ENCODE data around the gene CLSTN1. TPM values are rescaled to one million over a fixed set of nuclear protein-coding genes. Genes with fewer than 3 reads are reported as not detected.
A peak's percentile ranks its signal among the peaks of the same experiment; 100 is the strongest.

CLSTN1 gene
- total RNA-seq, 1 experiment from 2014 or later, result 100 TPM

DNA sequence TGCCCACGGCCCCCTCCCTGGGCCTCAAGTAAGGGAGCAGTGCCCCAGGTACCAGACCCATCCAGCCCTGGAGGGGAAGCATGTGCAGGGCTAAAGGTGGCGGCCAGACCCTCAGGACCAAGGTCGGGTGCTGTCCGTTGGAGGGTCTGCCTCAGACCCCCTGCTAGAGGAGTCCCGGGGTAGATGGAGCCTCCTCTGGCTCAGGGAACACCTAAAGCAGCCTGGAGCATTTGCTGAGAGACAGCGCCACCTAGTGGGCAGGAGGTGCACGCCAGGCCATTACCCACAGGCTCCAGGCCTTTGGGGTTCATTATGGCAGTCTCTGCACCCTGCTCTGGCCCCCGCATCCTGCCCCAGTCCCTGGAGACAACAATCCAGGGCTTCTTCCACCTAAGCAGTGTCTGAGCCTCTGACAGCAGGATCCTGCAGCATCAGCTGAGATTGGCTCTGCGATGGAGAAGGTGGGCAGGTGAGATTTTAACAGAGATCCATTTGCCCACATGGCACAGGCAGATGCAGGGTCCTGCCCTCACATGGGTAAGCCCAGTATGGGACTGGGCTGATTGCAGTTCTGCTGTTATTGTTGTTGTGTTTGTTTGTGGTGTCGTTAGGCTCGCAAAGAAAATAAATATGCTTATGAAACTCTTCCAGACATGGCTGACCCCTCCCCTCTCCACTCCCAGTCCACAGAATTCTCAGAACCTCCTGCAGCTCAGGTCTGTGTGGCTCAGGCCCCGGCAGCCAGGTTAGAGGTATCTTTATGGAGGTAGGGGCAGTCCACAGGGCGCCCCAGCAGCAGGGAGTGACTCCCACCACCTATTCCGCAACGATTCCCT, 43.9 kb upstream of the CLSTN1 start:
- H3K9me3 Mint-ChIP-seq, result no peaks in the 10 kb centered on the region

More for the DNA sequence above, 43.9 kb upstream of the CLSTN1 start:
- no peak overlapping the region for H3K4ac ChIP-seq (ENCODE audit: low read depth, low read length)
- H3K27ac Mint-ChIP-seq, result no peak overlapping the region; a peak in 1 of 7 replicates
- H3K18ac ChIP-seq (ENCODE audit: insufficient read length, low read depth, low read length), result no peak overlapping the region
- no peak overlapping the region for H2BK12ac ChIP-seq (ENCODE audit: insufficient read length, low read depth, low read length)
- no peak overlapping the region for H3K14ac ChIP-seq (ENCODE audit: insufficient read depth, low read length)
- H3T11ph ChIP-seq (ENCODE audit: low read length), result no peak overlapping the region
- peaks cover 0 to 8% (median 0%) of the 10 kb centered on the region in 3 experiments; a peak in 3 of 7 replicates for H3K36me3 Mint-ChIP-seq (ENCODE audit: insufficient read depth in 1 of 3, low read depth in 3 of 3)
- no peaks in the 10 kb centered on the region for H3K9me3 ChIP-seq (ENCODE audit: control insufficient read depth, low read depth, low read length)
- no peak overlapping the region for H2BK5ac ChIP-seq (ENCODE audit: insufficient read length, low read length)
- H2BK20ac ChIP-seq (ENCODE audit: low read depth, low read length, poor library complexity, severe bottlenecking), result no peak overlapping the region
- no peak overlapping the region for H3K23ac ChIP-seq (ENCODE audit: insufficient read length, low read depth, low read length)
- no peaks in the 10 kb centered on the region for H3K27me3 Mint-ChIP-seq (ENCODE audit: low read depth)
- H3K56ac ChIP-seq (ENCODE audit: insufficient read length, low read depth, low read length), result no peak overlapping the region
- H3K4me1 Mint-ChIP-seq, result peaks cover 2 to 13% of the 10 kb centered on the region in 2 experiments; a peak in 3 of 4 replicates
- no peaks in the 10 kb centered on the region for H3K4me1 ChIP-seq (ENCODE audit: insufficient read depth, low read length)
- DNase-seq, result peak; percentile 82
- H3K4me3 Mint-ChIP-seq, result no peak overlapping the region
- H4K5ac ChIP-seq (ENCODE audit: insufficient read length, low read depth, low read length), result no peak overlapping the region
- no peaks in the 10 kb centered on the region for H3K23me2 ChIP-seq (ENCODE audit: insufficient read length, low read depth, low read length, poor library complexity, severe bottlenecking)
- no peak overlapping the region for H2AFZ ChIP-seq (ENCODE audit: low read length)
- no peak overlapping the region for H2BK120ac ChIP-seq (ENCODE audit: low read depth, low read length, poor library complexity, severe bottlenecking)
- no peak overlapping the region for H4K8ac ChIP-seq (replicated peaks; ENCODE audit: insufficient read length, low read depth, low read length)
- WGBS (ENCODE audit: extremely low coverage, insufficient read length, low lambda C conversion rate), result no CpG with 5 or more reads among the region's 15 CpGs
- TF ChIP-seq, protein P1, sequence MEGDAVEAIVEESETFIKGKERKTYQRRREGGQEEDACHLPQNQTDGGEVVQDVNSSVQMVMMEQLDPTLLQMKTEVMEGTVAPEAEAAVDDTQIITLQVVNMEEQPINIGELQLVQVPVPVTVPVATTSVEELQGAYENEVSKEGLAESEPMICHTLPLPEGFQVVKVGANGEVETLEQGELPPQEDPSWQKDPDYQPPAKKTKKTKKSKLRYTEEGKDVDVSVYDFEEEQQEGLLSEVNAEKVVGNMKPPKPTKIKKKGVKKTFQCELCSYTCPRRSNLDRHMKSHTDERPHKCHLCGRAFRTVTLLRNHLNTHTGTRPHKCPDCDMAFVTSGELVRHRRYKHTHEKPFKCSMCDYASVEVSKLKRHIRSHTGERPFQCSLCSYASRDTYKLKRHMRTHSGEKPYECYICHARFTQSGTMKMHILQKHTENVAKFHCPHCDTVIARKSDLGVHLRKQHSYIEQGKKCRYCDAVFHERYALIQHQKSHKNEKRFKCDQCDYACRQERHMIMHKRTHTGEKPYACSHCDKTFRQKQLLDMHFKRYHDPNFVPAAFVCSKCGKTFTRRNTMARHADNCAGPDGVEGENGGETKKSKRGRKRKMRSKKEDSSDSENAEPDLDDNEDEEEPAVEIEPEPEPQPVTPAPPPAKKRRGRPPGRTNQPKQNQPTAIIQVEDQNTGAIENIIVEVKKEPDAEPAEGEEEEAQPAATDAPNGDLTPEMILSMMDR (conservative IDR thresholded peaks at IDR 0.05), result peak; percentile 99
- H4K20me1 ChIP-seq (ENCODE audit: control insufficient read depth, insufficient read depth, insufficient read length), result no peaks in the 10 kb centered on the region
- H3K27me3 ChIP-seq (ENCODE audit: insufficient read depth, low read length), result no peaks in the 10 kb centered on the region
- no peak overlapping the region for H3K4me2 ChIP-seq (ENCODE audit: insufficient read depth, insufficient read length, low read length)
- H2AK5ac ChIP-seq (ENCODE audit: insufficient read length, low read length), result no peak overlapping the region
- H3K27ac ChIP-seq (ENCODE audit: insufficient read length, low read depth, low read length), result no peak overlapping the region
- H3K9ac ChIP-seq (ENCODE audit: extremely low read depth, insufficient read length, low read length), result no peak overlapping the region
- no peak overlapping the region for H2BK15ac ChIP-seq (ENCODE audit: low read depth, low read length)
- no peaks in the 10 kb centered on the region for H3K79me1 ChIP-seq (ENCODE audit: insufficient read depth, low read depth, low read length, poor library complexity, severe bottlenecking)
- no peaks in the 10 kb centered on the region for H3K79me2 ChIP-seq (ENCODE audit: insufficient read depth, low read length)
- H4K91ac ChIP-seq (ENCODE audit: insufficient read length, low read depth, low read length), result no peak overlapping the region
